Endothelial cell of umbilical vein (primary cell): ENCODE measurements around the gene ESRRB. TPM values are rescaled to one million over a fixed set of nuclear protein-coding genes. Genes with fewer than 3 reads are reported as not detected.

Experiments used
- BruUV-seq: library from RNA; stranded (reverse); fragments of 400-500 nt; replicated peaks from 2 replicates; lab custom pipeline; 2021; lab: Mats Ljungman, UMichigan
- CTCF ChIA-PET: fragments of 300-600, 350-600 bp; sonication (Branson Sonifier 250); formaldehyde crosslinking; loops from one replicate; lab custom pipeline; 2021; ENCODE audit warnings: antibody characterized with exemption, inconsistent platforms; lab: Charles Lee
- POLR2A ChIA-PET: fragments of 300-600, 350-600 bp; sonication (Branson Sonifier 250); formaldehyde crosslinking; loops from one replicate; lab custom pipeline; 2021; ENCODE audit warnings: antibody characterized with exemption, inconsistent platforms; lab: Charles Lee
- DNase-seq: peaks from one replicate; pipeline ENCODE4 v3.0.0-alpha.2; 2011; ENCODE audit warnings: low read depth, low spot score
- FAIRE-seq: peaks from 2 replicates; lab custom pipeline; 2011; peaks lifted over from hg19 to GRCh38; lab: Jason Lieb, UNC
- H2AFZ ChIP-seq: 2 replicates; pipeline ENCODE4 v1.6.0; 2012; ENCODE audit warnings: low read depth, low read length, control low read depth, inconsistent platforms
- H3K27ac ChIP-seq: 2 replicates; pipeline ENCODE4 v1.5.1; 2011; ENCODE audit warnings: low read depth, mild to moderate bottlenecking, control low read depth, low read length, moderate library complexity; ENCODE audit not compliant: insufficient read depth
- H3K27me3 ChIP-seq, 2 experiments: 2 replicates each; pipeline versions ENCODE4 v1.6.0 to v1.6.1; 2011; ENCODE audit warnings: low read length in 2 of 2, mixed read lengths in 1 of 2; ENCODE audit not compliant: control insufficient read depth in 2 of 2, insufficient read depth in 2 of 2
- H3K36me3 ChIP-seq, 2 experiments: 2 replicates in 1 of 2; 3 replicates in 1 of 2; pipeline ENCODE4 v1.5.1; 2011; ENCODE audit warnings: low read length in 2 of 2, mild to moderate bottlenecking in 1 of 2, moderate library complexity in 1 of 2; ENCODE audit not compliant: control insufficient read depth in 2 of 2, insufficient read depth in 2 of 2; ENCODE audit errors: extremely low read depth in 1 of 2
- H3K4me1 ChIP-seq: 3 replicates; pipeline ENCODE4 v1.5.1; 2011; ENCODE audit warnings: mild to moderate bottlenecking, low read length; ENCODE audit not compliant: control insufficient read depth, insufficient read depth; ENCODE audit errors: extremely low read depth
- H3K4me2 ChIP-seq: 2 replicates; pipeline ENCODE4 v1.6.1; 2011; ENCODE audit warnings: low read length, control low read depth, mixed read lengths; ENCODE audit not compliant: insufficient read depth
- H3K4me3 ChIP-seq, 3 experiments: fragments of 200-600 bp in 1 of 3; sonication (generic), shearing (Covaris generic) in 1 of 3; replicated peaks in 1 of 3; 2 replicates each; pipeline ENCODE4 v1.5.1; 2011 to 2016; ENCODE audit warnings: control low read depth in 3 of 3, low read length in 3 of 3, mild to moderate bottlenecking in 2 of 3, inconsistent platforms in 1 of 3, low read depth in 1 of 3, moderate library complexity in 1 of 3; ENCODE audit not compliant: insufficient read depth in 1 of 3
- H3K79me2 ChIP-seq: 2 replicates; pipeline ENCODE4 v1.6.0; 2012; ENCODE audit warnings: low read length, inconsistent platforms; ENCODE audit not compliant: control insufficient read depth, insufficient read depth
- H3K9ac ChIP-seq: replicated peaks from 2 replicates; pipeline ENCODE3; 2011; ENCODE audit warnings: low read length, control low read depth; ENCODE audit not compliant: insufficient read depth; ENCODE audit errors: extremely low read depth
- H3K9me1 ChIP-seq: replicated peaks from 3 replicates; pipeline ENCODE4 v1.6.0; 2011; ENCODE audit warnings: mild to moderate bottlenecking, low read length; ENCODE audit not compliant: control insufficient read depth, insufficient read depth; ENCODE audit errors: extremely low read depth
- H3K9me3 ChIP-seq: replicated peaks from 2 replicates; pipeline ENCODE4 v1.5.1; 2012; ENCODE audit warnings: low read length, inconsistent platforms; ENCODE audit not compliant: control insufficient read depth, insufficient read depth
- H4K20me1 ChIP-seq: replicated peaks from 2 replicates; pipeline ENCODE3; 2011; ENCODE audit warnings: mild to moderate bottlenecking, low read length; ENCODE audit not compliant: control insufficient read depth, insufficient read depth; ENCODE audit errors: extremely low read depth
- EZH2 ChIP-seq: IDR thresholded peaks from 2 replicates; pipeline ENCODE4 v1.6.1; 2012; ENCODE audit warnings: borderline replicate concordance, low read depth, mild to moderate bottlenecking, moderate library complexity, low read length, inconsistent platforms; ENCODE audit not compliant: severe bottlenecking
- FOS ChIP-seq: IDR thresholded peaks from 2 replicates; pipeline ENCODE4 v1.6.1; 2011; ENCODE audit warnings: mild to moderate bottlenecking, low read length, moderate library complexity, borderline replicate concordance; ENCODE audit not compliant: insufficient read depth
- GATA2 ChIP-seq: IDR thresholded peaks from 2 replicates; pipeline ENCODE4 v1.7.0; 2011; ENCODE audit warnings: low read depth, mild to moderate bottlenecking, moderate library complexity, mixed read lengths, low read length; ENCODE audit not compliant: insufficient read length, insufficient read depth
- JUN ChIP-seq: IDR thresholded peaks from 2 replicates; pipeline ENCODE4 v1.6.1; 2011; ENCODE audit warnings: borderline replicate concordance, low read depth; ENCODE audit not compliant: insufficient read length, insufficient read depth
- MAX ChIP-seq: IDR thresholded peaks from 2 replicates; pipeline ENCODE4 v1.6.1; 2011; ENCODE audit not compliant: insufficient read depth, insufficient read length
- MYC ChIP-seq: IDR thresholded peaks from one replicate; pipeline ENCODE4 v1.6.1; 2011; ENCODE audit warnings: mild to moderate bottlenecking, low read depth, low read length
- POLR2A ChIP-seq: IDR thresholded peaks from 2 replicates; pipeline ENCODE4 v1.6.1; 2012; ENCODE audit warnings: low read depth, mild to moderate bottlenecking, control low read depth, low read length
- POLR2AphosphoS5 ChIP-seq: IDR thresholded peaks from 2 replicates; pipeline ENCODE4 v1.6.1; 2012; ENCODE audit warnings: low read depth, mild to moderate bottlenecking, control low read depth, low read length, moderate library complexity; ENCODE audit not compliant: insufficient read depth
- dilution Hi-C: fragments of 300-500 bp; cut with MboI; formaldehyde crosslinking; loops from one replicate; pipeline ENCODE4 v1.15.0; 2019; ENCODE audit warnings: low sequenced_read_pairs; ENCODE audit not compliant: extremely low pct_ligation_motif_present
- intact Hi-C: fragments of 100-400 bp; cut with micrococcal nuclease; formaldehyde crosslinking; loops from one replicate; pipeline ENCODE4 v1.10.0; 2022
- polyA plus RNA-seq, 4 experiments: library from polyadenylated mRNA; depleted of rRNA in 3 of 4; stranded (reverse) in 3 of 4; unstranded in 1 of 4; fragments of >200 nt; gene quantifications; 2 replicates each; pipeline versions ENCODE4 v1.2.1 to v1.2.3, GENCODE V29; 2011 to 2012; ENCODE audit warnings: missing spikeins in 1 of 4
- total RNA-seq: library from RNA; stranded (reverse); gene quantifications from 2 replicates; pipeline ENCODE4 v1.2.3, GENCODE V29; 2021
- TF ChIP-seq, protein P1 (sequence below), 2 donors: IDR thresholded peaks; 1 replicate in 1 of 2; 2 replicates in 1 of 2; pipeline ENCODE4 v1.5.1; 2011; ENCODE audit warnings: low read length in 2 of 2, mild to moderate bottlenecking in 2 of 2, moderate library complexity in 2 of 2, control low read depth in 1 of 2, inconsistent platforms in 1 of 2, low read depth in 1 of 2; ENCODE audit not compliant: insufficient read depth in 1 of 2; ENCODE audit errors: extremely low read depth in 1 of 2

ESRRB gene
- total and polyA plus RNA-seq, 2 donors (not counting 3 experiments of a cell fraction or from before 2014, with no cell fraction given), result not detected

DNA sequence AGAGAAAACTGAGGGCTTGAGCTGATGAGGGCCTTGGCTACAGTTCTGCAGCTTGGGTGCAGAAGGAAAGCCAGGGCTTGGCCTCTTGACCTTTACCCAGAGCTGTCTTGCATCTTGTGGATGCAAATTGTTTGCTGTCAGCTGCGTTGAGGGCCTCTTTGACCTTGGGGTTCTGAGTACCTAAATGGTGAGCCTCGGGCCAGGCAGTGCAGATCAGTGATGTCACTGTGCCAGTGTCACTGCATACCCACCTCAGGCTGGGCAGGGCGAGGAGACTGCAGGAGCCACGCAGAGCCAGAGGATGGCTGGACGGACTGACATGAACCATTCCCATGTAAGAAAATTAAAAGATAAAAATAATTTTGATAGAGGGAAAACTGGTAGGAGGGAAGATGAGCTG is 18.6 kb downstream of the ESRRB start:
- no peaks in the 10 kb centered on the region for H3K36me3 ChIP-seq
- H3K9ac ChIP-seq, result no peak overlapping the region
- no peak for DNase-seq
- no peaks in the 10 kb centered on the region for H3K79me2 ChIP-seq
- TF ChIP-seq MAX (no peak), JUN (no peak), MYC (no peak), POLR2A (no peak), GATA2 (no peak), POLR2AphosphoS5 (no peak), FOS (no peak), EZH2 (no peak)
- TF ChIP-seq, protein P1, sequence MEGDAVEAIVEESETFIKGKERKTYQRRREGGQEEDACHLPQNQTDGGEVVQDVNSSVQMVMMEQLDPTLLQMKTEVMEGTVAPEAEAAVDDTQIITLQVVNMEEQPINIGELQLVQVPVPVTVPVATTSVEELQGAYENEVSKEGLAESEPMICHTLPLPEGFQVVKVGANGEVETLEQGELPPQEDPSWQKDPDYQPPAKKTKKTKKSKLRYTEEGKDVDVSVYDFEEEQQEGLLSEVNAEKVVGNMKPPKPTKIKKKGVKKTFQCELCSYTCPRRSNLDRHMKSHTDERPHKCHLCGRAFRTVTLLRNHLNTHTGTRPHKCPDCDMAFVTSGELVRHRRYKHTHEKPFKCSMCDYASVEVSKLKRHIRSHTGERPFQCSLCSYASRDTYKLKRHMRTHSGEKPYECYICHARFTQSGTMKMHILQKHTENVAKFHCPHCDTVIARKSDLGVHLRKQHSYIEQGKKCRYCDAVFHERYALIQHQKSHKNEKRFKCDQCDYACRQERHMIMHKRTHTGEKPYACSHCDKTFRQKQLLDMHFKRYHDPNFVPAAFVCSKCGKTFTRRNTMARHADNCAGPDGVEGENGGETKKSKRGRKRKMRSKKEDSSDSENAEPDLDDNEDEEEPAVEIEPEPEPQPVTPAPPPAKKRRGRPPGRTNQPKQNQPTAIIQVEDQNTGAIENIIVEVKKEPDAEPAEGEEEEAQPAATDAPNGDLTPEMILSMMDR (IDR thresholded peaks at IDR 0.05; ENCODE audit: extremely low read depth in 1 of 2, insufficient read depth in 1 of 2, low read depth in 1 of 2, low read length in 2 of 2), result no peak
- H3K9me1 ChIP-seq, result no peaks in the 10 kb centered on the region
- no peak overlapping the region for H3K4me3 ChIP-seq
- ChIA-PET CTCF (interaction anchor here (1.1 kb wide), 1 partner anchor 234 kb away, joined by 3 read pairs; no protein-coding TSS in a partner anchor), POLR2A (no interaction called here)
- no peaks in the 10 kb centered on the region for H3K4me1 ChIP-seq
- no peaks in the 10 kb centered on the region for H3K9me3 ChIP-seq
- dilution Hi-C loops (no loop called here), intact Hi-C loops (no loop called here)
- H3K4me2 ChIP-seq, result no peak overlapping the region
- H4K20me1 ChIP-seq, result no peaks in the 10 kb centered on the region
- H3K27ac ChIP-seq, result no peak overlapping the region
- BruUV-seq, result no TSS peak
- no peak overlapping the region for H2AFZ ChIP-seq
- FAIRE-seq, result no peak
- no peaks in the 10 kb centered on the region for H3K27me3 ChIP-seq
